OCI-LY3 (cell line): ENCODE results near the gene EYS.

Experiments
- H2AFZ ChIP-seq: fragments of 200-600, 300-600 bp; shearing (Covaris generic); 2 replicates; pipeline ENCODE4 v1.6.0; 2014; ENCODE audit warnings: antibody characterized with exemption, low read depth, low read length
- H3K27ac ChIP-seq: fragments of 200-600, 300-600 bp; sonication (generic); 2 replicates; pipeline ENCODE4 v1.5.1; 2014; ENCODE audit warnings: mild to moderate bottlenecking, low read length, moderate library complexity, mixed read lengths
- H3K27me3 ChIP-seq: fragments of 200-600, 300-600 bp; sonication (generic); 2 replicates; pipeline ENCODE4 v1.6.1; 2014; ENCODE audit warnings: low read depth, low read length, mixed read lengths
- H3K36me3 ChIP-seq: fragments of 200-600, 300-600 bp; sonication (generic); replicated peaks from 2 replicates; pipeline ENCODE3; 2014; ENCODE audit warnings: low read depth, low read length, mixed read lengths
- H3K4me1 ChIP-seq: fragments of 300-600, 200-600 bp; sonication (generic); 2 replicates; pipeline ENCODE4 v1.6.1; 2014; ENCODE audit warnings: low read length, mixed read lengths
- H3K4me2 ChIP-seq: fragments of 200-600, 300-600 bp; sonication (generic); 2 replicates; pipeline ENCODE4 v1.6.1; 2014; ENCODE audit warnings: low read length, mixed read lengths
- H3K4me3 ChIP-seq: fragments of 300-600, 200-600 bp; sonication (generic); 2 replicates; pipeline ENCODE4 v1.5.1; 2014; ENCODE audit warnings: antibody characterized with exemption, mild to moderate bottlenecking, low read length, moderate library complexity
- H3K79me2 ChIP-seq: fragments of 300-600, 200-600 bp; shearing (Covaris generic); 2 replicates; pipeline ENCODE4 v1.6.1; 2014; ENCODE audit warnings: mild to moderate bottlenecking, low read length, mixed read lengths
- H3K9ac ChIP-seq: fragments of 300-600, 200-600 bp; shearing (Covaris generic); 2 replicates; pipeline ENCODE4 v1.6.0; 2014; ENCODE audit warnings: mild to moderate bottlenecking, low read length, moderate library complexity
- H3K9me3 ChIP-seq: fragments of 200-600, 300-600 bp; shearing (Covaris generic); 2 replicates; pipeline ENCODE4 v1.6.1; 2014; ENCODE audit warnings: low read length, mixed read lengths; ENCODE audit not compliant: insufficient read depth
- H4K20me1 ChIP-seq: fragments of 200-600, 300-600 bp; sonication (generic); 2 replicates; pipeline ENCODE4 v1.6.1; 2016; ENCODE audit warnings: low read length, mixed read lengths; ENCODE audit not compliant: insufficient read depth
- EZH2phosphoT487 ChIP-seq: fragments of 200-600 bp; shearing (Covaris generic); IDR thresholded peaks from 2 replicates; pipeline ENCODE4 v1.6.1; 2018; ENCODE audit warnings: antibody characterized with exemption, mixed run types, low read depth
- TF ChIP-seq, protein P1 (sequence below): fragments of 200-600, 300-600 bp; sonication (generic); IDR thresholded peaks from 2 replicates; pipeline ENCODE4 v1.5.1; 2014; ENCODE audit warnings: antibody characterized with exemption, low read length, low read depth

EYS gene

DNA sequence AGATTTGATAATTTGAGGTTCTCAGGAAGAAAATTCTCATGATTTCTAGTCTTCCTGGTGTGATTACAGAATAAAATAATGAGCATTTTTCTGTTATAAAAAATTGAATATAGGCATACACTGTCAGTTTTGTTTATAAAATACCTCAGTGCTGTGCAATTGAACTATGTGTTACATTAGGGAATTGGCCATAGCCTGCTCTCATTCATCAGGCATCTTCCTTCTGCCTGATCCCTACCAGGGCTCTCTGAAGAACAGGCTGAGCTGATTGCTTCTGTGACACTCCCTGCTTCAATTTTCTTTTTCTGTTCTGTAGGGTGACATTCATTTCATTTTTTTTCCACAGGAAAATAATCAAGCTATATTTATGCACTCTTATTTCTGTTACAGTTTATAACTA lies 1908.6 kb downstream of the EYS start:
- H3K79me2 ChIP-seq, result no peaks in the 10 kb centered on the region
- H3K9me3 ChIP-seq, result no peaks in the 10 kb centered on the region
- no peak overlapping the region for H3K4me3 ChIP-seq
- H3K36me3 ChIP-seq, result no peaks in the 10 kb centered on the region
- TF ChIP-seq, protein P1, sequence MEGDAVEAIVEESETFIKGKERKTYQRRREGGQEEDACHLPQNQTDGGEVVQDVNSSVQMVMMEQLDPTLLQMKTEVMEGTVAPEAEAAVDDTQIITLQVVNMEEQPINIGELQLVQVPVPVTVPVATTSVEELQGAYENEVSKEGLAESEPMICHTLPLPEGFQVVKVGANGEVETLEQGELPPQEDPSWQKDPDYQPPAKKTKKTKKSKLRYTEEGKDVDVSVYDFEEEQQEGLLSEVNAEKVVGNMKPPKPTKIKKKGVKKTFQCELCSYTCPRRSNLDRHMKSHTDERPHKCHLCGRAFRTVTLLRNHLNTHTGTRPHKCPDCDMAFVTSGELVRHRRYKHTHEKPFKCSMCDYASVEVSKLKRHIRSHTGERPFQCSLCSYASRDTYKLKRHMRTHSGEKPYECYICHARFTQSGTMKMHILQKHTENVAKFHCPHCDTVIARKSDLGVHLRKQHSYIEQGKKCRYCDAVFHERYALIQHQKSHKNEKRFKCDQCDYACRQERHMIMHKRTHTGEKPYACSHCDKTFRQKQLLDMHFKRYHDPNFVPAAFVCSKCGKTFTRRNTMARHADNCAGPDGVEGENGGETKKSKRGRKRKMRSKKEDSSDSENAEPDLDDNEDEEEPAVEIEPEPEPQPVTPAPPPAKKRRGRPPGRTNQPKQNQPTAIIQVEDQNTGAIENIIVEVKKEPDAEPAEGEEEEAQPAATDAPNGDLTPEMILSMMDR, result no peak
- no peak for TF ChIP-seq EZH2phosphoT487
- H3K9ac ChIP-seq, result no peak overlapping the region
- H4K20me1 ChIP-seq, result no peaks in the 10 kb centered on the region
- peaks cover 27% of the 10 kb centered on the region for H3K27me3 ChIP-seq
- no peak overlapping the region for H3K4me2 ChIP-seq
- H3K4me1 ChIP-seq, result peaks cover 11% of the 10 kb centered on the region
- H3K27ac ChIP-seq, result no peak overlapping the region
- no peak overlapping the region for H2AFZ ChIP-seq

GRCh38 chr6:63797721-63798120 lies 1909.3 kb downstream of the EYS start:
- no peaks in the 10 kb centered on the region for H4K20me1 ChIP-seq
- peaks cover 11% of the 10 kb centered on the region for H3K4me1 ChIP-seq
- H3K4me2 ChIP-seq, result no peak overlapping the region
- H3K27me3 ChIP-seq, result peaks cover 27% of the 10 kb centered on the region
- TF ChIP-seq EZH2phosphoT487, result no peak
- TF ChIP-seq, protein P1, result no peak
- no peak overlapping the region for H3K9ac ChIP-seq
- H3K36me3 ChIP-seq, result no peaks in the 10 kb centered on the region
- no peak overlapping the region for H3K4me3 ChIP-seq
- H2AFZ ChIP-seq, result no peak overlapping the region
- H3K79me2 ChIP-seq, result no peaks in the 10 kb centered on the region
- no peak overlapping the region for H3K27ac ChIP-seq
- no peaks in the 10 kb centered on the region for H3K9me3 ChIP-seq

- no peak overlapping the region for H3K4me2 ChIP-seq
- TF ChIP-seq, protein P1, result no peak
- no peak for TF ChIP-seq EZH2phosphoT487
These were observed 1911.2 kb downstream of the EYS start for GRCh38 chr6:63795826-63796225.

GRCh38 chr6:63795006-63795405 lies 1912.0 kb downstream of the EYS start:
- Histone ChIP-seq H3K4me2 (no peak overlapping the region), H3K27me3 (peaks cover 27% of the 10 kb centered on the region), H3K36me3 (no peaks in the 10 kb centered on the region), H3K9ac (no peak overlapping the region), H3K9me3 (no peaks in the 10 kb centered on the region), H4K20me1 (no peaks in the 10 kb centered on the region), H3K27ac (no peak overlapping the region), H2AFZ (no peak overlapping the region), H3K79me2 (no peaks in the 10 kb centered on the region), H3K4me3 (no peak overlapping the region), H3K4me1 (peaks cover 28% of the 10 kb centered on the region)
- TF ChIP-seq, protein P1, result no peak
- TF ChIP-seq EZH2phosphoT487, result no peak

More at GRCh38 chr6:63795826-63796225, 1911.2 kb downstream of the EYS start:
- no peaks in the 10 kb centered on the region for H3K9me3 ChIP-seq
- no peak overlapping the region for H3K27ac ChIP-seq
- peaks cover 27% of the 10 kb centered on the region for H3K27me3 ChIP-seq
- H3K36me3 ChIP-seq, result no peaks in the 10 kb centered on the region
- H2AFZ ChIP-seq, result no peak overlapping the region
- H3K4me3 ChIP-seq, result no peak overlapping the region
- peaks cover 22% of the 10 kb centered on the region for H3K4me1 ChIP-seq
- H3K79me2 ChIP-seq, result no peaks in the 10 kb centered on the region
- H4K20me1 ChIP-seq, result no peaks in the 10 kb centered on the region
- no peak overlapping the region for H3K9ac ChIP-seq
